Glomerular visceral epithelial cell (primary cell): ENCODE results near the gene TWIST2.

ENCODE experiments used
- DNase-seq: peaks from one replicate; pipeline ENCODE4 v3.0.0-alpha.2; 2016; ENCODE audit errors: extremely low spot score

Gene TWIST2

DNA sequence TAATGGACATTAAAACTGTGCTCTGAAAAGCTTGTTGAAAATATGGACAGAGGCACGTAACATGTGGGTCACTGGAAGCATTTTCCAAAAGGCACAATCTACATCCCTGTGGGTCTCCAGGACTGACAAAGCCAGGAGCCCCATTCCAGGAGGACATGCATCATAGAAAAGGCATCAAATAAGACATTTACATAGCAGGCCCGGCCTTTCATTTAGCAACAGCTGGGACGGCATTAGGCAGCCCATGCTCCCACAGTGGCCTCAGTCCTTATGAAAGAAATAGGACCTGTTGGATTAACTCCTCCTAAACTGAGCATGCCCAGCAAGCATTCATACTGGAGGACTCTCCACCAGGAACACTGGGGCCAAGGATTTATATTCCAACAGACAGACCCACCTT is 72.2 kb downstream of the TWIST2 start:
- DNase-seq, result no peak

DNA sequence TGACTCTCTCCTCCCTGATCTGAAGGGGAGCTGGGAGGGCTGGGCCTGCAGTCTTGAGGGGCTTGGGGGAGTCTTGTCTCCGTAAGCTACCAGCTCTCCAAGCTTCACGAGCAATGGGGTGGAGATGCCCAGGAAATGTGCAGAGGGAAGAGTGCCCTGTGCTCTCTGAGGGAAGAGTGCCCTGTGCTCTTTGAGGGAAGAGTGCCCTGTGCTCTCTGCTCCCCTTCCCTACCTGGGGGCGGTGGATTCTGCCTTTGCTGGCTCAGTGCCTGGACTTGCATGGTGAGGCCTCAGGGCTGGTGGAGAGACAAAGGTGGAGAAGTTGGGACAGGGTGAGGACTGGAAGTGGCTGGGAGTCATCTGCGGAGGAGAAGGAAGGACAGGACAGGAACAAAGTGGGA is 72.7 kb downstream of the TWIST2 start:
- DNase-seq, result no peak

- no peak for DNase-seq
Observed at GRCh38 chr2:238921259-238921658, 73.4 kb downstream of the TWIST2 start.

DNA sequence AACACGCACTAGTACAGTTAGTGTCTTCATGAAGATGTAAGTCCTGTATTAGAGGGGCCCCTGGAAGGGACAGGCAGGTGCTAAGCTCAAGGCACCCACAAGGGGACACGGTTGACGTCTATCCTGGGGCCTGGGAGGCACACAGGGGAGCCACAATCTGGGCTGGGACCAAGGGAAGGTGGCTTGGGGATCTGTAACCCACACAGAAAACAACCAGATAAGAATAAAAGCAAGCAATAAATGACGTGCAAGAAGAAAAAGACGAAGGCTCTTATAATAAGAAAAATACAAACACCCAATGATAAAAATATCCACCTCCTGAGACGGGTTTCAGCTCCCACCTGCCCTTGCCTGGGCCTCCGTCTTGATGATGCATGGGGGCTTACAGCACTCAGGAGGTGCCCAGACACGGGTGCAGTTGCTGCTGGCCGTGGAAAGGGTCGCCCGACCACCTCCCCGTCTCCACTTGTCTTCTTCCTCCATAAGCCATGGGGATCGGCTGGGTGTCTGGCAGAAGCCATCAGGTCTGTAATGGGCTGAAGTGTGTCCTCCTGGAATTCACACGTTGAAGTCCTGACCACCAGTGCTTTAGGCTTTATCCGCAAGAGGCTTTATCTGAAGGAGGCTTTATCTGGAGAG is 73.9 kb downstream of the TWIST2 start:
- DNase-seq, result no peak

DNA sequence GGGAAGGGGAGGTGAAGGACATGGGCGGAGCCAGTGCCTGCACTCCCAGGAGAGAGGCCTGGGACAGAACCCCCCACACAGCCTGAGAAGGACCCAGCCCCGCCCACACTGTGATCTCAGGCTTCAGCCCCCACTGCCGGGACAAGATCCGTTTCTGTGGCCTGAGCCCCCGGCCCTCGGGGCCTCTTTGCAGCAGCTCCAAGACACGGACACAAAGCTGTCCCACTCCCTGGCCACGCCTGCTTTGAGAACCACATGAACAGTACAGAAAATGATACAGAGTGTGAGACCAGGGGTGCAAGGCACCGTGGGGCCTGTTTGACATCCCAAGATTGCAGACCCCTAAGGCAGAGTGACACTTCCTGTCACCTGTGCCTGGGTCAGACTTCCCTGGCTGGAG is 74.5 kb downstream of the TWIST2 start:
- DNase-seq, result no peak

DNA sequence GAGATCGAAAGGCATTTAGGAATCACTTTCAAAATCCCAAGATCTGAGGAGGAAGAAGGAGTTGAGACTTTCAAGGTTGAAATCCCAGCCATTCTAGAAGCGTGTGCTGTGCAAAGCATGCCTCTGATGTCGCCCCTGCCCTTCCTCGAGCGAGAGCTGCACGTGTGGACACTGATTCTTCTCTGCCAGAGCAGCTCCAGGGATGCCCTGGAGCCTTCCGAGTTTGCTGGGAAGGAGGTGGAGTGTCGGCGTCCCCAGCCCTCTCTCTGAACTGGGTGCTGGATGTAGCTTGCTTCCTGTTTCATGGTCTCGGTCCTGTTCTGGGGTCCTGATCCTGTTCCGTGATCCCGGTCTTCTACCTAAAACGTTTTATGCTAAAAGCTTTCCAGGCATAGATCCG is 76.1 kb downstream of the TWIST2 start:
- DNase-seq, result no peak

DNA sequence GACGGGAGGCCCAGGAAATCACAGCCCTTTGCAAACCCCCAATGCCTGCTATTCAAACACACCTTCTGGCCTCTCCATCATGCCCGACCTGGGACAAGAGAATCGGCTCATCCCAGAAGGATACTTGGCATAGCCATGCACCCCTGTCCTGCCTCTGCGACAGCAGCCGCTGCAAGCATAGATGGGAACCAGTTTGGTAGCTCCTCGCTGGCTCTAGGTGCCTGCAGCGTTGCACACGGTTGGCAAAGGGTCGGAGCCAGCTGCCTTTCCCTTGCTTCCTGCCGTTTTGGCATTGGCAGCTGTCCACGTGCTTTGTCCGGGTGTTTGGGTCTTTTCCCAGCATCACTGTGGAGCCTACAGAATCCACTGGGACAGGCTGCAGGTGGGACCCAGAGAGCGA is 76.9 kb downstream of the TWIST2 start:
- DNase-seq, result no peak

DNA sequence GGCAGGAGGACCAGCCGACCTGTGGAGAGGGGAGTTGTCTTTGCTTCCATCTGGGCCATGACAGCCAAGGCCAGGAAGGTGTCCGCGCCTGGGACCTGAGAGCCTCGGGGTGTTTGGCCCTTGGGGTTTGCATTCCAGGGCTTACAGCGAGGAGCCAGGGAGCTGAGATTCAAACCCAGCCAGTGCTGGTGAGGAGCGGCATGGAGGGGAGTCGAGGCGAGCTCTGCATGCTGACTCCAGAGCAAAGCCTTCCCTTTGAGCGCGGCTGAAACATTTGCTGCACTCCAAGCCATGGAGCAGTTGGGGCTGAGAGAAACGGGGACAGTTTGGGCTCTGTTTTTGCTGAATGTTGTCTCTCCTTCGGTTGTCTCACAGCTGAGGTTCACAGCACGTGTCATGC is 77.4 kb downstream of the TWIST2 start:
- no peak for DNase-seq

GRCh38 chr2:238925816-238926521 is 78.1 kb downstream of the TWIST2 start:
- DNase-seq, result no peak

DNA sequence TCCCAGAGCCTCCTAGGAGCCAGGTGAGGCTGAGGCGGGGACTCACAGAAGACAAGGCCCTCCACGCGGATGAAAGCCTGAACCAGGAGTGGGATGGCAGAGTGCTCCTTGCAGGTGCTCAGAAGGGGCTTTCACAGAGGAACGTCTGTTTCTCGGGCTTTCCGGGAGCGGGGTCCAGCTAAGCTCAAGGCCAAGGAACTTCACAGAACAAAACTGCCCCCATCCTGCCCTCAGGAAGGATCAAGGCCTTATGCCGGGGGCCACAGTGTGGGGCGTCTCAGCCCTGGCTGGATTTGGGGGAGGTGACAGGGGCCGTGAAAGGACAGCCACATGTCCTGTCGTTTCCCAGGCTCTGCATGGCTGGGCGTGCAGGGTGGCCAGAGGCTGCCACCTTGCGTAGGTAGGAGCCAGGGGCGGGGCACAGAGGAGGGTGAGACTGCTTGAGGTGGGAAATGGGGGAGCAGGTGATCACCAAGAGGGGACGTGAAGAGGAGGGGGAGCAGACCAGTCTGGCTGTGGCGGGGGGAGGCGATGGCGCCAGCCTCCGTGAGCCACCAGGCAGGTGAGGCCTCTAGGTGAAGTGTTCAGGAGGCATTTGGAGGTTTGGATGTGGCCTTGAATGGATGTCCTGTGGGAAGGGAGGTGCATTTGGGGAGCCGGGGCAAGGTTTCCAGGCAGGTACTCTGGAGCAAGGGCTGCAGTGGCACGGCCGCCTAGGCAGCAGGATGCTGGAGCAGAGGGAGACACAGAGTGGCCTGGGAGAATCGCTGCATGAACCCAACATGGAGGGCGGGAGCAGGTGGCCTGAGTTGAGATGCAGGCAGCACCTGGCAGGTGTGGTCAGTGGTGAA is 79.1 kb downstream of the TWIST2 start:
- no peak for DNase-seq

DNA sequence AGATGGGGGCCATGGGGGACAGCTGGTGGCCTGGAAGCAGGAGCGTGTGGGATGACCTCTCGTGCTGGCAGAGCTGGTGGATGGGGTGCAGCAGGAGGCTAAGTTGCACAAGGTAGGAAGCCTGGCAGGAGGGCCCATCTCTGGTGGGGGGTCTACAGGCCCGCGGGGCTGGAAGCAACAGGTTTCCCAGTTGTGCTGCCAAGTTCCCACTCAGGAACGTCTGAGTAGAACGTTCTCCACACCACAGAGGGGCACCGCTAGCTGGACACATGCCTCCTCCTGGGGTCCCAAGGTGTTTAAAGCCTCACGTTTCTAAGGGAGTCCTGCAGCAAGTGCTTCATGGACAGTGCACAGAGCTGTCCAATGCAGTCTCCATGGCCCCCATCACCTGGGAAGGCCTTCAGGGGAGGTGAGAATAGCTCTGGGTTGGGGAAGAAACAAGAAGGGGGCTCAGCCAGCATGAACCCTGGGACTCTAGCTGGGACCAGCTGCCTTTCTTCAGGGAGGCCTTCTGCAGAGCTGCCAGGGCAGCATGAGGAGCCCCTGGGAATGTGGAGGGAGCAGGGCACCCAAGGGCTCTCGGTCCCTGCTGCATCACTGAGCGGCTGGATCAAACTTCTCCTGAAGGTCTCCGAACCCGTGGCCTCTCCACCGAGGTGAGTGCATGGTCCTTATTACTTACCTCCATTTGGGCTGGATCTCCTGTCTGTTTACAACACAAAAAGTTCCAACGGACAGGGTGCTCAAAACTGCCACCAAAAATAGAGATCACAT is 80.0 kb downstream of the TWIST2 start:
- no peak for DNase-seq

GRCh38 chr2:238928520-238929241 is 80.8 kb downstream of the TWIST2 start:
- DNase-seq, result no peak

DNA sequence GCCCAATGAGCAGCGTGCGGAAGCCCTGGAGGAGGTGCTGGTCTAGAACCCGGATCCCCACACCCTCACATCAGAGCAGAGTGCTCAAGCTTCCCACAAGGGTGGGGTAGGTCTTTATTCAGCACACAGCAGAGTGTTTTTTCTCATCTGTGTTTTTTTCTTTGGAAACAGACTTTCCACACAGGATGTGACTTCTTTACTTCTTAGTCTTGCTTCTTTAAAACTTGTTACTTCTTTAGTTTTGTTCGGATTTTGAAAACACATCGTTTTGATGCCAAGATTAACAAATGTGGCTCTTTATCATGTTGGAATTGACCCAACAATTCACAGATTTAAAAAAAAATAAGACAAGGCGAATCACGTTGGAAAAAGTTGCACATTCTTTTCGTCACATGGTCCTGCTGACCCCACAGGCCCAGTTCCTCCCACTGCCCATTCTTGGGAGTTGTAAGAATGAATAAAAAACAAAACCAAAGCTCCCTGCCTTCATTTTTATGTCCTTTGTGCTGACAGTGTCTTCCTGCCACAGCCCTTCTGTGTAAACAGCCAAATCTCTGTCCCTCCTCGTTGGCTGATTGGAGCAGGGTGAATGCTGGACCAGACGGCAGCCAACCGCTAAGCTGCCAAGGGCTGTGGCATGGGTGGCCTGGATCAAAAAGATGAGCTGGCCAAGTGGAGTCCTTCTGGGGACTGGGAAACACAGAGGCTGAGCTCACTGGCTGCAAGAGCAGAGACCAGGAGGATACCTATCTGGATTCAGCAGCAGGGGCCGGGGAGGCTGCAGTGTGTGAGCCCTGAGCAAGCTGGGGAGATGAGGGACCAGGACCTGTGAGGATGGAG is 81.6 kb downstream of the TWIST2 start:
- DNase-seq, result no peak

GRCh38 chr2:238930216-238930615 is 82.3 kb downstream of the TWIST2 start:
- no peak for DNase-seq

DNA sequence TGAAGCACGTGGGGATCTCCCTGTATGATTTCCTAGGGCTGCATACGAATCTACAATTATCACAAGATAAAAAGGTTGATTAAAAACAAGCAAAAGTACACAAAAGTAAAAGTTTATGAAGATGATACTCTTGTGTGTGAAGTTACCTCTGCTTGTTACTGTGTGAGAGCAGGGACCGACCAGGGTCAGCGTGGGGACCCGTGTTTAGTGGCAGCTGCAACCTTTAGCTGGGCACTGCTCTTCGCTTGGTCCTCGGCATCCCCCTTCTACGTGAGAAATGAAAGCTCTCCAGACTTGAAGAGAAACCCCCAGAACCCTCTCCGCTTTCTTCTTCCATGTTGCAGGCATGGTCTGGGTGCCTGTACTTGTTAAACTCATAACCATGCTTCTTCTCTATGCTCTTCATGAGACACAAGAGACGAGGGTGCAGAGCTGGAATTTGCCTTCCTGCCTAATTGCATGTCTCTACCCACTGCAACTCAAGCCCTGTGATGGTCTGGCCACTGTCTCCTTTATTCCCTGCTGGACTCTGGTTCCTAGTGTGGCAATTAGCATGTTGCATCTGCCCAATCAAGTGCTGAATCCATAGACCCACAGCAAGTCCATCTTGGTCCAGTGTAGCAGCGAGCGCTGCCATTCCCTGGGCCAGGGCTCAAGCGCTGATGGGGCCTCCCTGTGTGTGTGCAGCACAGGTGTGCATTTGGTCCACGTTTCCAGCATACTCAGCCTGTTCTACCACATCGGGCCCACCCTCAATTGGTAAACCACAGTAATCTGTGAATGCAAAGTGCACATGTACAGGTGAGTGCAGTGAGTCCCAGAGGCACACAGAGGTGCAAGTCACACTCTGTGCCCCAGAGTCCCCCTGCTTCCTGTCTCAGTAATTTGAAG is 88.5 kb downstream of the TWIST2 start:
- DNase-seq, result no peak

DNA sequence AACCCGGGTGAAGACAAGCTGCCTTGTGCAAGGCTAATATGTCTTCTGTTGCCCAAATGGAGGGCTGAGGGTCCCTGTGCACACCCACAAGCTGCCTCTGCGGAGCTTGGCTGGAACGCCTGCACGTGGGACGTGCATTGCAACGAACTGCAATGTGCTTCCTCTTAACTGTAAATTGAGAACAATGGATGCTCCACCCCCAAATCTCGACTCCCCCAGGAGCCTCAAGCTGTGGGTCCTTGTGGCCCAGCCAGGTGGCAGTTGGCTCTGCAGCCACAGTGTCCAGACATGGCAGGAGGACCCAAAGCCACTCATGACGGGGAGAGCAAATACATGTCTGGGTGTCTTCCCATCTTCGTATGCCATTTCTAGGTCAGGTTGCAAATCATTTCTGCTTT is 90.1 kb downstream of the TWIST2 start:
- no peak for DNase-seq

DNA sequence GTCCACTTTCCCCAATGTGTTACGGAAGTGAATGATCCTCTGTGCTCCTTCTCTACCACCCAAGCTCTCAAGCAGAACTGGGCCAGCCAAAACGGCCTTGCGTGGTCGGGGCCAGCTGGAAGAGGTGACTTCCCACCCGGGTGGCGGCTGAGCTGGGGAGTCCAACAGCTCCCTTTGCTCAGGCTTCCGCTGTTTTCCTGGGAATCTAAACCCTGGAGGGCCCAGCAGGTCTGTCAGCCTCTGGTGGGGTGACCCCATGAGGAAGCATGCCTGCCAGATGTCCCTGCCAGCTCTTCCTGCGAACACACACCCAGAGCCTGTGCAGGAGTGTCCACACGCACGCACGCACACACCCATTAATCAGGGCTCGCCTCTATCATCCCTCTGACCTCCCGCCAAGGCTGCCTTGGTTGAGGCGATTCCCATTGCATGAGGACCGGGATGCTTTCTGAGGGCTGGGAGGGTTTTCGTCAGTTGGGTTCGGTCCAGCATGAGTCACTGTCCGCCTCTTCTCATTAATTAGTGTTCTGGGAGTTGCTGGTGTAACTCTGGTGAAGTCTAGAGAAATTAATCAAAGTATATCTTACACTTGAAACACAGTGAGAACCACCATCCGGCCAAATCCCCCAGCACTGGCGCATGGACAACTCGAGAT is 90.6 kb downstream of the TWIST2 start:
- no peak for DNase-seq

GRCh38 chr2:238939074-238939473 is 91.2 kb downstream of the TWIST2 start:
- DNase-seq, result no peak
